Thymus (tissue), 11 donors: ENCODE data around the gene GPR176. TPM values are rescaled to one million over a fixed set of nuclear protein-coding genes. Genes with fewer than 3 reads are reported as not detected.
A peak's percentile ranks its signal among the peaks of the same experiment; 100 is the strongest.

Experiments used
- DNase-seq, 9 donors: peaks; one replicate each; pipeline ENCODE4 v3.0.0-alpha.2; 2013; ENCODE audit warnings: low spot score in 9 of 9, low read depth in 6 of 9, missing footprints in 1 of 9
- H3K27ac ChIP-seq, 2 donors: one replicate each; pipeline ENCODE4 v1.5.1; 2013; ENCODE audit warnings: control low read depth in 1 of 2, low read depth in 1 of 2, low read length in 1 of 2, mild to moderate bottlenecking in 1 of 2, moderate library complexity in 1 of 2
- H3K27me3 ChIP-seq, 2 donors: one replicate each; pipeline ENCODE4 v1.5.1; 2013; ENCODE audit warnings: low read length in 1 of 2; ENCODE audit not compliant: control insufficient read depth in 2 of 2, insufficient read depth in 1 of 2
- H3K36me3 ChIP-seq, 2 donors: one replicate each; pipeline ENCODE4 v1.5.1; 2013; ENCODE audit warnings: low read length in 1 of 2, mild to moderate bottlenecking in 1 of 2, moderate library complexity in 1 of 2; ENCODE audit not compliant: control insufficient read depth in 2 of 2, insufficient read depth in 2 of 2
- H3K4me1 ChIP-seq, 2 donors: one replicate each; pipeline ENCODE4 v1.5.1; 2013; ENCODE audit warnings: low read length in 2 of 2; ENCODE audit not compliant: control insufficient read depth in 2 of 2, insufficient read depth in 2 of 2
- H3K4me3 ChIP-seq, 2 donors: one replicate each; pipeline ENCODE4 v1.5.1; 2013; ENCODE audit warnings: low read length in 2 of 2, control low read depth in 1 of 2, mild to moderate bottlenecking in 1 of 2
- H3K9me3 ChIP-seq, 2 donors: one replicate each; pipeline ENCODE4 v1.5.1; 2013; ENCODE audit warnings: low read length in 1 of 2, mild to moderate bottlenecking in 1 of 2; ENCODE audit not compliant: control insufficient read depth in 2 of 2, insufficient read depth in 1 of 2
- WGBS: extraction: QIAGEN DNeasy Blood & Tissue Kit; methylation state at CpG from one replicate; pipeline ENCODE4 v1.1.7; 2013; 5-methylcytosine and 5-hydroxymethylcytosine counted together
- polyA plus RNA-seq: library from polyadenylated mRNA; stranded (reverse); fragments of 200-250 nt; gene quantifications from one replicate; pipeline ENCODE4 v1.2.3, GENCODE V29; 2013
- total RNA-seq: library from RNA; stranded (reverse); fragments of 120-200 nt; gene quantifications from one replicate; pipeline ENCODE4 v1.2.4, GENCODE V29; 2013
- donor health status: healthy.

Gene GPR176
- total and polyA plus RNA-seq, 2 donors: 2.9 to 3.5 TPM

DNA sequence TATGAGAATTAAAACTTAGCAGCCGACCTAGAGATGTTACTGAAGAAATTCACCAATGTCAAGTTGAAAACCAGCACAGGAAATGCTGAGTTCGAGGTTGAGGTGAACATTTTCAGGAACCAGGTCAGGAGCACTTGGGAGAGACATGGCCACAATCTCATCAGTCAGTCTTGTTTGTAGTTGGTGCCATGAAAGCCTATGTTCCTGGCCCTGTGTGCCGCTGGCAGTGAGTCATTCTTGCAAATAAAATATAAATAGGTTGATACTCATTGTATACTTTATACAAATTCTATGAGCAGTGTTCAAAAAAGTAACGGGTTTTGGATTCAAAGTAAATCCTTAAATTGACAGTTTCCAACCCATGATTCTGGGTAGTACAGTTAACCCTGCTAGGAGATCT, 135.9 kb downstream of the GPR176 start:
- no peaks in the 10 kb centered on the region for H3K27me3 ChIP-seq
- no peaks in the 10 kb centered on the region for H3K9me3 ChIP-seq
- WGBS: 60% methylated on average over 4 of the region's 4 CpGs
- H3K4me3 ChIP-seq: no peak overlapping the region
- DNase-seq: no peak
- H3K4me1 ChIP-seq: peaks cover 10 to 17% of the 10 kb centered on the region in 2 donors
- H3K27ac ChIP-seq: no peak overlapping the region
- no peaks in the 10 kb centered on the region for H3K36me3 ChIP-seq

DNA sequence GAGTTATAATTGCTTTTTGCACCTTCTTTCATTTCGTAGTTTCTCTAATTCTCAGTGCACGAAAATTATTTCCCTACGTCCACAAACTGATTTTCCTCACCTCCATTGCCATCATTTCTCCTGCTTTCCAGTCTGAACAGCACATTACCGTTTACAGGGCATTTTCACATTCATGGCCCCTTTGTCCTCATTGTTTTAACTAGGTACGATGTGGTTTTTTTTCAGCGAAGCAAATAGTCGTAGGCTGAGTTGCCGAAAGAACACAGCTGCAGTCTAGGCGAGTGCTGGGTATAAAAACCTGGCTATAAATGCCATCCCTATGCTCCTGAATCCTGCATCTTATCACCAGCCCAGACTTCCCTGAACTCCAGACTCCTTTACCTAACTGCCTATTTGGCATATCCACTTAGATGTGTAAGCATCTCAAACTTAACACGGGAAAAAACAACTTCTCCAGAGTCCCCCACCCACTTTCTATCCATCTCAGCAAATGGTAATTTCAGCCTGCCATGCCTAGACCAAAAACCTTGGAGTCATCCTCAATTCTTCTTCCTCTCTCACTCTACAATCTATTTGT, 136.7 kb downstream of the GPR176 start:
- Histone ChIP-seq H3K36me3 (no peaks in the 10 kb centered on the region), H3K4me1 (peaks cover 7 to 17% of the 10 kb centered on the region in 2 donors), H3K4me3 (peak overlapping the region; percentile 60 to 76), H3K27me3 (no peaks in the 10 kb centered on the region), H3K9me3 (no peaks in the 10 kb centered on the region), H3K27ac (peak overlapping the region in 1 of 2 donors; percentile 10)
- 3% methylated on average over 10 of the region's 10 CpGs for WGBS
- peak in 4 of 9 donors; percentile 8 to 57 (median 21) for DNase-seq

DNA sequence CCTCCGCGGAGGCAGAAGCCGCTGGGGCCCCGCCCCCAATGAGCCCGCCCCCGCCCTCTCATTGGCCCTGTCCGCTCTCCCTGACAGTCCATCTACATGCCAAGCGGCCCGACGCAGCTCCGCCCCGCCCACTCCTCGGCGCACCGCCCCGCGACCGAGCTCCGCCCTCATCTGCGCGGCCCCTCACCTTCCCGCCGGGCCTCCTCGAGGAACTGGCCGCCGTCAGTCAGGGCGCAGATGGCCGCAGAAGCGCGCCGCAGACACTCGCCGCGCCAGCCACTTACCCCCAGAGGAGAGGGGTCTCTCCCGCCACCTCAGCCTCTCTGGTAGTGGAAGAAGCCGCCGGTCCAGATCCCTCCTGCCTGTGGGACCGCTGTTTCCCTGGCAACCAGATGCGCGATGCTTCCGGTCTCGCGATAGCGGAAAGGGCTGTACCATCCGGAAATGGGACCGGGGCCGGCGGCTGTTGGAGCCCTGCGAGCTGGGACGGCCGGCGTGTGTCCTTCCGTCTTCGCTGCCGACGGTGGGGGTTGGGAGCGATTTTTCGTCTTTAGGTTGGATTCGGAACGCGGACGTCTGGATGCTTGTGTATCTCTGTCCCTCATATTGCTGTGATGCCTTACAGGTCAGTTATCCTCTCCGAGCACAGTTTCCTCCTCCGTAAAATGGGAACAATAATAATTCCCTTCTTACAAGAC, 137.5 kb downstream of the GPR176 start, which contains the start of gene FSIP1:
TSS of gene FSIP1 (minus strand) at position 401 of the 698 bp plus-strand sequence. CDS start 6,317 bp downstream, outside the sequence.
- Histone ChIP-seq H3K4me1 (peaks cover 6 to 12% of the 10 kb centered on the region in 2 donors), H3K27me3 (no peaks in the 10 kb centered on the region), H3K4me3 (peak within 1 kb of the TSS; percentile 60 to 76), H3K9me3 (no peaks in the 10 kb centered on the region), H3K27ac (peak within 1 kb of the TSS; percentile 14 to 72), H3K36me3 (no peaks in the 10 kb centered on the region)
- DNase-seq: peak; percentile 88 to 97 (median 91)
- under 1% methylated on average over 64 of the region's 64 CpGs for WGBS

DNA sequence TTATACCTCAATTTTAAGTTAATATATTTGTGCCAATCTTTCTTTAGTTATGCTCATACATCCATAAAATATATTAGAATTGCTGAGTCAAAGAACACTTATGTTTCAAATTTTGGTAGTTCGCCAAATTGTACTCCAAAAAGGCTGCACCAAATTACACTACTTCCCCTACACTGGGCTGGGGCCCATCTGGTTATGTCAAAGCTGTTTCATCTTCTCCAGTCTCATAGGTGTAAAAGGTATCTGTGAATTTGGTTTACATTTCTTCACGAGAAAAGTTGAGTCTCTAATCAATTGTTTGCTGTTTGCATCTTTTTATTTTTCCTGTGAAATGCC, 138.1 kb downstream of the GPR176 start:
- no peak for DNase-seq
- no peaks in the 10 kb centered on the region for H3K36me3 ChIP-seq
- no peaks in the 10 kb centered on the region for H3K27me3 ChIP-seq
- H3K27ac ChIP-seq: peak overlapping the region in 1 of 2 donors; percentile 14
- WGBS: 48% methylated on average over 2 of the region's 2 CpGs
- peak overlapping the region; percentile 60 to 76 for H3K4me3 ChIP-seq
- H3K9me3 ChIP-seq: no peaks in the 10 kb centered on the region
- peaks cover 6 to 10% of the 10 kb centered on the region in 2 donors for H3K4me1 ChIP-seq

DNA sequence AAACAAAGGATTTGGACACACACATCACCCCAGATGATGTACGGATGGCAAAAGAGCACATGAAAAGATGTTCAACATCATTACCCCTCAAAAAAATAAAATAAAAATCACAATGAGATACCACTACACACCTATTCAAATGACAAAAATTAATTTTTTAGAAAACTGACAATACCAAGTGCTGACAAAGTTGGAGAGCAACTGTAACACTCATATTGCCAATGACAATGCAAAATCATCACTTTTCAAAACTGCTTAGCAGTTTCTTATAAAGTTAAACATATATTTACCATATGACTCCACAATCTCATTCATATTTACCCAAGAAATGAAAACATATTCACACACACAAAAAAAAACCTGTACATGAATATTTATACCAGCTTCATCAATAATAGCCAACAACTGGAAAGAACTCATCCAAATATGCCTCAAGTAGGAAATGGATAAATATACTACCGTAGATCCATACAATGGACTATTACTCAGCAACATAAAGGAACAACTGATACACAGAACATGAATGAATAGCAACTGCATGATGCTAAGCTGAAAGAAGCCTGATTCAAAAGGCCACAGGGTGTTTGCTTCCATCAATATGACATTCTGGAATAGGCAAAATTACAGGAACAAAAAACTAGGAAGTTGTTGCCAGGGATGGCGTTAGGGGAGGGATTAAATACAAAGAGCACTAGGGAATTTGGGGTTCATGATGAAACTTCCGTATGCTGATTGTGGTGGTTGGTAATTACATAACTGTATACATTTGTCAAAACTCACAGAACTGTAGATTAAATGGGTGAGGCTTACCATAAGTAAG, 138.7 kb downstream of the GPR176 start:
- no peaks in the 10 kb centered on the region for H3K9me3 ChIP-seq
- H3K27me3 ChIP-seq: no peaks in the 10 kb centered on the region
- no peaks in the 10 kb centered on the region for H3K36me3 ChIP-seq
- DNase-seq: no peak
- WGBS: 83% methylated on average over 4 of the region's 4 CpGs
- no peak overlapping the region for H3K27ac ChIP-seq
- no peak overlapping the region for H3K4me3 ChIP-seq
- peaks cover 6 to 10% of the 10 kb centered on the region in 2 donors for H3K4me1 ChIP-seq

DNA sequence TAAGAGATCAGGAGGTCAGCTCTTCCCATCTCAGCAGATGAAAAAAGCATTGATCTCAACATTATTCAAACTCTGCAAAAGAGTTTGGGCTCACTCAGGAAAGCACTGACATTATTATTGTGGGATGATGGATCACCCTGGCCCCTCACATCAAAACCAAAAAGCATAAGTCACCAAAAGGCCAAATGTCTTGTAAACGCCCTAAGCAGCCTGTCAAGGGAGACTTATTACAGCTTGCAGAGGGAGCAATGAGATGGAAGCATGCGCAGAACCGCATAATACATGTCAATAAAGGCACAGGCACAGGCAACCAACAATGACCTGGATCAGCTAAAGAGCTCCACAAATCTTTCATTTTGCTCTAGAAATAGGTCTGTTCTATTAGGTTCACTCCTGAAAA, 142.0 kb downstream of the GPR176 start:
- H3K4me3 ChIP-seq: no peak overlapping the region
- H3K36me3 ChIP-seq: no peaks in the 10 kb centered on the region
- H3K27me3 ChIP-seq: no peaks in the 10 kb centered on the region
- WGBS: 93% methylated on average over 3 of the region's 3 CpGs
- peaks cover 0 to 8% of the 10 kb centered on the region in 2 donors for H3K4me1 ChIP-seq
- H3K27ac ChIP-seq: no peak overlapping the region
- no peak for DNase-seq
- no peaks in the 10 kb centered on the region for H3K9me3 ChIP-seq

DNA sequence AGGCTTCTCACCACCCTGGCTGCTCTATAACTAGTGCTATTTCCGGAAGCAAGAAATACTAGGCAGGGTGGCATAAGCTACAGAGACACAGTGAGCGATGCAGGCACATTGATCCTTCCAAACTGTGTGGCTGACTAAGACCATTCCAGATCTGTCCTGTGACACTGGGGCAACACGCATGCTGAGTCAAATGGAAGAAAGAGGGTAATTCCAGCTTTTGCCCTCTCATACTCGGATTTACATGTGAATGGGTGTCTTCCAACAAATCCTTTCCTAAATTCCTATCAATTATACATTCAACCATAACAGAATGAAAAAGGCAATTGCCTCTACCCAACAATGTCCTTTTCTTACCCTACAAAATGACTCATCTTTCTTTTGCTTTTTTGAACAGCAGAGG, 142.6 kb downstream of the GPR176 start:
- Histone ChIP-seq H3K27ac (no peak overlapping the region), H3K4me1 (peaks cover 0 to 8% of the 10 kb centered on the region in 2 donors), H3K36me3 (no peaks in the 10 kb centered on the region), H3K9me3 (no peaks in the 10 kb centered on the region), H3K27me3 (no peaks in the 10 kb centered on the region), H3K4me3 (no peak overlapping the region)
- DNase-seq: no peak
- WGBS: 96% methylated on average over 4 of the region's 4 CpGs

DNA sequence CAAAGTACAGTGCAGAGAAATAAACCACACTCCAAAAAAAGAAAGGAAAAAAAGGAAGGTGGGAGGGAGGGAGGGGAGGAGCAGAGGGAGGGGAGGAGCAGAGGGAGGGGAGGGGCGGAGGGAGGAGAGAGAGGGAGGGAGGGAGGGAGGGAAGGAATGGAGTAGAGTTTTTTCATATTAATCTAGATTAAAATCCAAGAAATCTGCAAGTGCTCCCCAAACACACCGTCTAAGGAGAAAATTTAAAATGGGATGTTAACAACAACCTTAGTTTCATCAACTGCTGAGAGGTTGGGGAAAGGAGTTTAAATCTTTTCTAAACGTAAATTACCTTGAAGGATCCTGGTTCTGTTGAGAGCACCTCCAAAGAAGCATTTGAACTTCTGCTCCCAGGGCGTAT, 144.0 kb downstream of the GPR176 start:
- no peaks in the 10 kb centered on the region for H3K36me3 ChIP-seq
- DNase-seq: no peak
- no peak overlapping the region for H3K27ac ChIP-seq
- no peaks in the 10 kb centered on the region for H3K27me3 ChIP-seq
- 94% methylated on average over 3 of the region's 4 CpGs for WGBS
- peaks cover 0 to 8% of the 10 kb centered on the region in 2 donors for H3K4me1 ChIP-seq
- H3K9me3 ChIP-seq: no peaks in the 10 kb centered on the region
- H3K4me3 ChIP-seq: no peak overlapping the region
